Psoas muscle (tissue), 8 donors: ENCODE results near the gene AHI1. TPM values are rescaled to one million over a fixed set of nuclear protein-coding genes. Genes with fewer than 3 reads are reported as not detected.

Source experiments
- ATAC-seq, 4 donors: fragments of 200-7000 bp; cut with Tn5 transposase; one replicate each; pipeline ENCODE4 v1.9.1; 2020; ENCODE audit warnings: moderate library complexity in 3 of 4, mild to moderate bottlenecking in 2 of 4
- DNase-seq, 2 donors: peaks; one replicate each; pipeline ENCODE4 v3.0.0-alpha.2; 2020
- H3K27ac ChIP-seq: fragments of 200-600 bp; one replicate; pipeline ENCODE4 v1.8.0; 2022
- H3K27me3 ChIP-seq, 3 donors: fragments of 200-600 bp in 1 of 3; one replicate each; pipeline versions ENCODE4 v1.6.1 to v1.8.0; 2013 to 2022; ENCODE audit warnings: low read length in 2 of 3, mild to moderate bottlenecking in 2 of 3, moderate library complexity in 1 of 3; ENCODE audit not compliant: insufficient read depth in 3 of 3
- H3K36me3 ChIP-seq, 2 donors: fragments of 200-600 bp in 1 of 2; one replicate each; pipeline versions ENCODE4 v1.6.1 to v1.8.0; 2013 to 2022; ENCODE audit warnings: low read depth in 1 of 2, mild to moderate bottlenecking in 1 of 2, moderate library complexity in 1 of 2; ENCODE audit not compliant: insufficient read depth in 1 of 2
- H3K4me1 ChIP-seq: fragments of 200-600 bp; one replicate; pipeline ENCODE4 v1.8.0; 2022
- H3K4me3 ChIP-seq: fragments of 200-600 bp; one replicate; pipeline ENCODE4 v1.8.0; 2022; ENCODE audit warnings: mild to moderate bottlenecking
- H3K9me3 ChIP-seq: fragments of 200-600 bp; one replicate; pipeline ENCODE4 v1.8.0; 2022
- CTCF ChIP-seq: fragments of 200-600 bp; IDR thresholded peaks from one replicate; pipeline ENCODE4 v1.8.0; 2022; ENCODE audit warnings: antibody characterized with exemption
- WGBS, 3 donors: extraction: QIAGEN DNeasy Blood & Tissue Kit; methylation state at CpG; one replicate each; pipeline versions ENCODE4 v1.1.6 to v1.1.7; 2013; 5-methylcytosine and 5-hydroxymethylcytosine counted together
- intact Hi-C, 2 donors: fragments of 100-400 bp; cut with DNase I; formaldehyde crosslinking; loops; one replicate each; pipeline versions ENCODE4 v1.11.0 to v1.14.2; 2022
- polyA plus RNA-seq, 3 donors: library from polyadenylated mRNA; stranded (reverse); fragments of 200-250 nt; gene quantifications; one replicate each; pipeline ENCODE4 v1.2.3, GENCODE V29; 2013
- total RNA-seq, 4 donors: library from RNA; stranded (reverse); fragmentation: NEBNext Ultra II Directional in 2 of 4; extraction: Animal tissue kit (Norgen Biotek cat#: 25700) in 2 of 4; gene quantifications; one replicate each; pipeline versions ENCODE4 v1.2.1 to v1.2.4, GENCODE V29; 2021 to 2023
- donor health status: healthy with polysubstance abuse.
- donor health status: DM: no; HTN: no; CAD: no; lungs with moderate emphysema.
- donor health status: Bipolar disorder and iron deficiency.
- donor health status: healthy.
- donor health status: DM: yes; HTN: yes; CAD: no.
- donor health status: DM: no; HTN: no; CAD: no.
- donor health status: DM: no; HTN: no; CAD: no.
- donor health status: DM: yes; HTN: yes; CAD: no.

Gene AHI1
- total and polyA plus RNA-seq, 7 donors, result 5.5 to 14.2 (median 8.3) TPM

GRCh38 chr6:135410856-135411255, 86.7 kb downstream of the AHI1 start:
- 94 to 100% (median 97%) methylated on average over 2 of the region's 2 CpGs for WGBS, 3 donors
- ATAC-seq (no peak), DNase-seq (no peak)
- no peak overlapping the region for H3K27ac ChIP-seq
- H3K36me3 ChIP-seq, result peaks cover 0 to 38% of the 10 kb centered on the region in 2 donors
- no peaks in the 10 kb centered on the region for H3K4me1 ChIP-seq
- no peak overlapping the region for H3K4me3 ChIP-seq
- H3K27me3 ChIP-seq, result no peaks in the 10 kb centered on the region
- H3K9me3 ChIP-seq, result no peaks in the 10 kb centered on the region
- intact Hi-C loops, result no loop called here
- TF ChIP-seq CTCF, result no peak

- H3K9me3 ChIP-seq, result no peaks in the 10 kb centered on the region
- H3K27ac ChIP-seq, result no peak overlapping the region
- no peaks in the 10 kb centered on the region for H3K4me1 ChIP-seq
- no peaks in the 10 kb centered on the region for H3K27me3 ChIP-seq
- 74 to 87% (median 80%) methylated on average over 3 of the region's 3 CpGs for WGBS, 3 donors
- ATAC-seq (no peak), DNase-seq (no peak)
- intact Hi-C loops, result no loop called here
- H3K36me3 ChIP-seq, result peaks cover 2 to 33% of the 10 kb centered on the region in 2 donors
- no peak for TF ChIP-seq CTCF
- no peak overlapping the region for H3K4me3 ChIP-seq
Measured at GRCh38 chr6:135403584-135403983, 94.0 kb downstream of the AHI1 start.

GRCh38 chr6:135402311-135402710, 95.2 kb downstream of the AHI1 start:
- H3K4me3 ChIP-seq, result no peak overlapping the region
- DNase-seq (no peak), ATAC-seq (no peak)
- H3K4me1 ChIP-seq, result no peaks in the 10 kb centered on the region
- H3K27me3 ChIP-seq, result no peaks in the 10 kb centered on the region
- intact Hi-C loops, result no loop called here
- no peaks in the 10 kb centered on the region for H3K9me3 ChIP-seq
- H3K36me3 ChIP-seq, result peaks cover 2 to 30% of the 10 kb centered on the region in 2 donors
- H3K27ac ChIP-seq, result no peak overlapping the region
- WGBS, 3 donors, result 97 to 98% (median 97%) methylated on average over 1 of the region's 1 CpG
- TF ChIP-seq CTCF, result no peak

- intact Hi-C loops, result no loop called here
- ATAC-seq, result no peak
- Histone ChIP-seq H3K36me3 (peaks cover 0 to 11% of the 10 kb centered on the region in 2 donors), H3K27ac (no peak overlapping the region), H3K4me1 (no peaks in the 10 kb centered on the region), H3K4me3 (no peak overlapping the region), H3K27me3 (no peaks in the 10 kb centered on the region), H3K9me3 (no peaks in the 10 kb centered on the region)
- 93 to 98% (median 95%) methylated on average over 5 of the region's 5 CpGs for whole genome bisulfite sequencing, 3 donors
- no peak for DNase-seq
- no peak for TF ChIP-seq CTCF
Measured at GRCh38 chr6:135397172-135397952, 100.2 kb downstream of the AHI1 start.

GRCh38 chr6:135395136-135395535, 102.4 kb downstream of the AHI1 start:
- Histone ChIP-seq H3K36me3 (peaks cover 0 to 13% of the 10 kb centered on the region in 2 donors), H3K27ac (no peak overlapping the region), H3K4me1 (no peaks in the 10 kb centered on the region), H3K27me3 (no peaks in the 10 kb centered on the region), H3K9me3 (no peaks in the 10 kb centered on the region), H3K4me3 (no peak overlapping the region)
- intact Hi-C loops, result no loop called here
- no peak for DNase-seq
- TF ChIP-seq CTCF, result no peak
- ATAC-seq, result no peak
